Hepatocyte (in vitro differentiated cells): ENCODE results near the gene DOCK3.

Experiments used
- CTCF ChIP-seq: fragments of 200-600 bp; sonication (generic); IDR thresholded peaks from 2 replicates; pipeline ENCODE4 v1.5.1; 2016; ENCODE audit warnings: antibody characterized with exemption, mild to moderate bottlenecking; ENCODE audit not compliant: poor library complexity
- EZH2 ChIP-seq: fragments of 200-600 bp; sonication (generic); IDR thresholded peaks from 2 replicates; pipeline ENCODE4 v1.6.1; 2016; ENCODE audit warnings: antibody characterized with exemption, mild to moderate bottlenecking, borderline replicate concordance

- TF ChIP-seq CTCF: no peak
- no peak for TF ChIP-seq EZH2
These were observed 471.3 kb downstream of the DOCK3 start for GRCh38 chr3:51145811-51146585.
